Hematopoietic multipotent progenitor cell treated with erythropoietin and hydrocortisone succinate and interleukin-3 and kit ligand, for 4 days (in vitro differentiated cells): ENCODE measurements around the gene HOXB8.
A peak's percentile ranks its signal among the peaks of the same experiment; 100 is the strongest.

Source experiments
- DNase-seq: peaks from one replicate; pipeline ENCODE4 v3.0.0-alpha.2; 2015

The HOXB8 gene

DNA sequence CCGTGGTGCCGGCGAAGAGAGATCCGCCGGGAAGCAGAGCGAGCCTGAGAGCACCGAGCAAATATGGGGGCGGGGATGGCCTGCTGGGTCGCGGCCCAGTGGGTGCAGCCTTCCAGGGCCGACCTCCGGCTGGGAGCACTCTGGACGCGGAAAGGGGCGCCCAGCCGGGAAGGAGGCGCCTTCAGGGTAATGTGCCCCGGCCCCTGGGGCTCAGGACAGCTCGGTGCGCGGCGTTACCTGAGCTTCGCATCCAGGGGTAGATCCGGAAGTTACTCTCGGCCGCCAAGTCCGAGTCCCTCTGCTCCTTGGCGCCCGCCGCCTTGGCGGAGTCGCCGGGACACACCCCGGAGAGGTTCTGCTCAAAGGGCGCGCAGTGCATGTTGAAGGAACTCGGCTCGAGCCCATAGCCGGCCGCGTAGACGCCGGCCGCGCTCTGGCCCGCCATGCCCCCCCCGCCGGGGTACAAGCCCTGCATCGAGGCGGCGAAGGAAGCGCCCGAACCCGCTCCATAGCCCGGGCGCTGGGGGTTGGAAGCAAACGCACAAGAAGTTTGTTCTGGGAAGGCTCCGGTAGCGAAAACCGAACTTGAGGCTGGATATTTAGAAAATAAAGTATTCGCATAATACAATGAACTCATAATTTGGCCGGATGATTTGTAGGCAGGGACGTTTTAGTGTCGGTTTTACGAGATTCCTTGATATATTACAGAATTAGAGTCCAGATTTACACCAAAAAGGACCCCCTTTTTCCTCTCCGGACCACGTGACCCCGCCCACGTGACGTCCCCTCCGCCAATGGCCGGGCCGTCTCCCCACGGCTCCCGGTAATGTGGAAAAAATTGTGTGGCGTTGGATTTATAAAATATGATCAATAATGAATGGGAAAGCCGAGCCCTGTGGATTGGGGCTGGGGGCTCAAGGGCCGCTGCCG lies 4.5 kb downstream of the HOXB8 start, which contains the start of gene HOXB7:
Gene HOXB7 (minus strand): TSS at position 736 of the 930 bp plus-strand sequence. CDS start 99 bp downstream, at position 637.
- peak; percentile 64 for DNase-seq

DNA sequence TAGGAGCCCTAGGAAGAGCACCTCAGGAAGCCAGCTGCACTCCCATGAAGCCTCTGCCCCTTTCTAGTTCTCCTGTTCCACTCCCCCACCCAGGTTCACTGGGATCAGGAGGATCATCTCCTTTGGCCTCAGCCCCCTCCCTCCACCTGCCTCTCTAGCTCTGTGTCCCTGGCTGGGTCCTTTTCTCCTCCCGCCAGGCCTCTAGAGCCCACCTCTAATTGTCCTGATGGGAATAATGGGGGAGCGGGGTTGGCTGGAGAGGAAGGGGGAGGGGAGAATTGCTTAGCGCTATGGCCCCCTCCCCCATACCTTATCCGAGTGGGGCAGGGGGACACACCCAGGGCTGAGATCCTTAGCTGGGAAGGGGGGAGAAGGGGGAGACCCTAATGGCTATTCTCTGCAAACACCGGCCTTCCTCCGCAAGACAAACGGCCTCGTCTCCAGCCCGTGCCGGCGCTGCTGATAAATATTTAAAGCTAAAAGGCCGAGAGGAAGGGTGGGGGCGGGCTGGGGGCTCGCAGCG lies 5.3 kb downstream of the HOXB8 start:
- DNase-seq = no peak

DNA sequence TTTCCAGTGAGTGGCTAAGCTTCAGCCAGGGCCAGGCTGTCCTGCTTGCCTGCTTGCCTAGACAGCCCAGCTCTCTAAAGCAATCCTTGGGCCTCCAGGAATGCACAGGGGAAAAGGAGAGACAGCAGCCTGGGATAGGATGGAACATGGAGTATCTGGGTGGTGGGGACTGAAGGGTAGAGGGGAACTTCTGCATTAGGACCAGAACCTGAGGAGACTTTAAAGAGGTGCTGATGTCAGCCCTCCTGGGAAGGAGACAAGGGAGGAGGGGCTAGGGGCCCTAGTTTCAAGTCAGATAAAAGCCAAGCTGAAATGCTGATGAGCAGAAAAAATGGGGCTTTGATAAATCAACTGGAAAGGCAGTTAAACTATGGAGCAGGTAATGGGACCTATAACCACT lies 6.1 kb downstream of the HOXB8 start:
- no peak for DNase-seq

DNA sequence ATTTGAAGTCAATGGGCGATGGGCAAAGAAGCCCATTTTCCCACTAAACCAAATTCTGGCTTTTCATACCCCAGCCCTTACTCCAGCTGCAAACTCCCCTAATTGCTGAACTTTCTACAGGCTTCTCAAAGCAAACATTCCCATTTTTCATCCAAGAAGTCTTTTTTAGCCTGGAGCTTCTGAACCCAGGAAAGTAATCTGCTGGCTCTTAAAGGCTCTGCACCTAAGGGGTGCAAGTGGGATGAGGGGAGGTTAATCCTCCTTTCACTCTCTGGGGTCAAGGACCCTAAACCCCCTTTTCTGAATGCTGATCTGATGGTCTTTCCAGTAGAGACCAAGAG lies 6.6 kb downstream of the HOXB8 start:
- no peak for DNase-seq

DNA sequence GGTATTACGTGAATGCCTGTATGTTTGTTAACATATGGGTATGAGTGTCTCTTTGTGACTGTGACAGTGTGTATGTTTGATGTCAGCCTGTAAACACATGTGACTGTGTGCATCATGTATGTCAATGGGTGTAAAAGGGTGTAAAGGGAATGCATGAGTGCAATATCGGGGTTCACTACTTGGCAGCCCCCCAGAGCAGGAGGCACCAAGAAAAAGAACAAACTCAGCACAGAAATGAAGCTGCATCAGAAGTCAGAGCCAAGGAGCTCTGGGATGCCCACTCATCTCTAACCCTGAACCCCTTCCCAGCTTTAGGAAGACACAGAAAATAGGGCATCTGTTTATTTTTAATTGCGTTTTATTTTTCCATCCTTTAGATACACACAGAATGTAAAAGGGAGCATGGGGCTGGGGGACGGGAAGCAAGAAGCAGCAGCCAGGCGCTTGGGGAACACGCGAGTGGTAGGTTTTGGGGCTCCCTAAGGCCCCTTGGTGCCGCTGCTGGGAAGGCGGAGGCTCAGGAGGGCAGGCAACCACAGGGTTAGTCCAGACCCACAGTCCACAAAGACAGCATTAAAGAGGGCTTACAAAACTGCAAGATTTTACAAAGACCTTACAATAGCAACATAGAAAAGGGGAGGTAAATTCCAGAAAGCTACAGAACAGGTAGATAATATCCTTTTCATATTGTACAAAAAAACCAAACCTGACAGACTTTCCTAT lies 8.0 kb downstream of the HOXB8 start:
- DNase-seq = no peak

DNA sequence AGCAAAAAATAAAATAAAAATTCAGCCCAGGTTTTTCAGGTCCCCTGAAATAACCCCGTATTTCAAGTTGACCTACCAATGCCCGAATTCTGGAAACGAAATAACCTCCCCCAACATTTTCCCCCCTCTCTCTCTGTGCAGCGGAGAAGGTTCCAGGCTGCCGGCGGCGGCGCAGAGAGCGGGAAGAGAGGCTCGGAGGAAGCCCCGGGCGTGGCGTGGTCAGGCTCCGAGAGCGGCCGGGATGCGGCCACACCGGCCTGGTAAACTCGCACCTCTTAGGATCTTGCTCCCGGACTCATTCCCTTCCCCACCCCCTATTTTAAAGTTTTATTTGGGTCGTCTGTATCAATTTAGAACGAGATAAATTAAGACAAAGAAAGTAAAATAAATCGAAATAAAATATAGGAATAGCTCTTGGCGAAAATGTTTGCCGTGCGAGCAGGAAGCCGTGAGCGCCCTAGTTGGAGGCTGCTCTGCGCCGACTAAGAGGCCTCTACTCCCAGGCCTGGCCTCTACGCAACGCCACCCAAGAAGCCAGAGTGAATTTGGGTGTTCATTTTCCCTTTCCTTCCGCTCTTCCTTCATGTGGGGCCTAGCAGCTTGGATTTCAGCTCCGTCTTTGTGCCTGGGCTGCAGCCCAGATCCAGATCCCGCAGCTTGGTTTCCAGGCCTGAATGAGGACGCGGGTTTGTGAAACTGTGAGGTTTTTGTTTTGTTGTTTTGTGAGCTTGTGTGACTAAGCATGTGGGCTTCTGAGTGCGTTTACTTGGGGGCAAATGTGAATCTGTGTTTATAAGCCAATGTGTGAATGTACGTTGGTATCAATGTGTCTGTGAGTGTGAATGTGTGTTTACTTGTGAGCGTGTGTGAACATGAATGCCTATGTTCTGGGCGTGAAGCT lies 8.9 kb downstream of the HOXB8 start:
- no peak for DNase-seq

DNA sequence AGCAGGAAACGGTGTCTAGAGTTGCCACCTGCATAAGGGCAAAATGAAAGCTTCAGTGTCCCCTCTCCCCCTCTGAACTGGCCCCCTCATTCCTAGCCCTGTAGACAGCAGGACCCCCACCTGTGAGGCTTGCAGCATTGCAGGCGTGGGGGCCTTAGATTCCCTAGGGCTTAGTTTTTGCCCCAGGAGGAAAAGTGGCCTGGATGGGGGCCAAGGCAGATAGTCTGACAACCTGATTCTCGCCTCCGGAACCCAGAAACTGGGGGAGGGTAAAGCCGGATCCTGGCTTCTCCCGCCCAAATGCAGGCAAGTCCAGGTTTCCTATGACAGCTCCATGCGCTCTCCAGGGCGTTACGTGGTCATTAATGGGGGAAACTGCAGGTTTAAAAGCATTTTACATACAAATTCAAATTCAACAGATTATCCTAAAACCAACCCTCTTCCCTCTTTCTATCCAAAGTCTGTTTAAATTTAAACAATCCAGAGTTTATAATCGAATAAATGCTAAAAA lies 9.6 kb downstream of the HOXB8 start:
- no peak for DNase-seq

DNA sequence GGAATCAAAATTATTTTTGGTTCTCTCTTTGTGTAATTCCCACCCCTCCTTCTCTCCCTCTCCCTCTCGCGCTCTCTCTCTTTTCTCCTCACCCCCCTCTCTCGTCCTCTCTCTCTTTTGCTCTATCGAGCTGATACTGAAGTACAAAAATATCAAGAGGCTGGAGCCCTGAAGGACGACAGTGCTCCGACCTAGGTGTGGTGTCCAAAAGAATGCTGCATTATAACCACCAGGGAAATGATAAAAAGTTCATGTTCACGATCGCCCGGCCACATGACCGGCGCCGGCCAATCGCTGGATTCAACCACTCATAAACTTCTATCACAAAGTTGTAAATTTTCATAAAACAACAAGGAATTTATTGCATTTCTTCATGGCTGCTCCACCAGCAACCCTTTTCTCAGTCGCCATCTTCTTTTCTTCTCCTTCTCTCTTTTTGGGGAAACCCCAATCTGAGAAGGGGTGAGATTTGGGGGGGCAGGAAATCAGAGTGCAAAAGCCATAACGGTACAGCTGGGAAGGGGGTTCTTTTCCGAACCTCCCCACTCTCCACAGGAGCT lies 10.2 kb downstream of the HOXB8 start, which contains the start of gene HOXB6:
Gene HOXB6 (minus strand): TSS at position 217 of the 560 bp plus-strand sequence. CDS start 6,836 bp downstream, outside the sequence.
- DNase-seq = no peak

DNA sequence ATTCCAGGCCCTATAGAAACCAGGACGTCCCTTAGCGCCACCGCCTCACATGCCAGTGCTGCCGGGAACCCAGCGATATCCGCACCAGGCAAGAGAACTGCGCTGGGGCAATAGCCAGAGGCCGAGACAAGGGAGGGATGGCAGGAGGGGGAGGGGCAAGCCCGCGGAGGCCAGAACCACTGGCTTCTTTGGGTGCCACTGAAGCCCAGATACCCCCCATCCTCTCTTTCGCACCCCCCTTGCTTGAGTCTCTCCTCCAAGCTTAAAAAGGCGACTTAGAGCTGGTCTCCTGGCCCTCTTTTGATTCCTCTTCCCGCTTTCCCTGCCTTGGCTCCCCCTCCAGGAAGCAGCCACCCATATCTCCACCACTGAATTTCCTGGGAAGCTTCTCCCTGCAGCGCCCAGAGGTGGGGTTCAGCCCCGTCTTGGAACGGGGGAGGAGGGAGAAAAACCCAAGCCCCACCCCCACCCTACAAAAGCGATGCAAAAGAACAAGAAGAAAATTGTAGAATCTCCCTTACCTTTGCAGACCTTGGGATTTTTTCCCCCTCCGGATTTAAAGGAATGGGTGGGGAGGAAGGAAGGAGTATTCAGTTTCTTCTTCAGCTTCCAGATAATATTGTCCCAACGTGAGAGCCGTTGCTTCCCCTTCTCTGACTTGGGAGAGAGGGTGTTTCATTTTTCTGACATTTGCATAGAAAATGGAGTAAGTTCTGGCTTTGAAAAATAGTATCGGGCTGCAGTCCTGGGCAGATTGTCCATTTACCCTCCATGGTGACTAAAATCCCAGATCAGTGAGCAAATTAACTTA lies 10.9 kb downstream of the HOXB8 start:
- no peak for DNase-seq

DNA sequence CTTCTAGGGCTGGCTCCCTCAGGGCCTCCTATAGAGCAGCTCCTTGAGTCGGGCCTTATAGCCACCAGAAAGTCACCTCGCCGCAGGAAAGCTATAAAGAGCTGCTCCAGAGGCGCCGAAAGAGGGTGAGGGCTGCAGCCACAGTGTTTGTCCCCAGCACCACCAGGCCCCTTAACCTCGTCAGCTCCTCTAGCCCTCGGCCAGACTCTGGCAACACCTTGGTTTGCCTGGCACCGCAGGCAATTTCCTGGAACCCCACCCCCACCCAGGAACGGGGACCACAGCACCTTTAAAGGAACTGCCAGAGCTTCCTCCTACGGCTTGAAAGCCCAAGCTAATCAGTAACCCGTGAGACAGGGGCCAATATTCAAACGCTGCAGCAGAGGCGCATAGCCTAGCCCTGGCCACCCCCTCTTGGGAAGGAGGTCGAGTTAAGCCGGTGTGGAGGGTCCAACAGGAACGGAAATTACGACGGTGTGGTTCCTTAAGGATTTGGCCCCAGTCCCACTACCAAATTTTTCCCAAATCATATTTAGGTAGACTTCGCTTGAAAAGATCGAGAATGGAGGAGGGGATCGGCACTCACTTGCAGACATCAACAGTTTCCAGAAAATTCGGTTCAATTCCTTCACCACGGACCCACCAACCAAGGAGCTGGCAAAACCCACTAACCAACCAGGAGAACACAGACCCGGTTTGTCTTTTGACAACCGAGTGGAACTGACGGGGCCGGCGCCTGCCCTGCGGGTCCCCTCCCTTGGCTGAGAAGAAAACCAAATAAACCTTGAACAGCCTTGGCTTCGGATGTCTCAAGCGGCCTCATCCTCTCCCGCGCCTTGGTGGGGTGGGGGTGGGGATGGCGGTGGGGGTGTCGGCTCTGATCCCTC lies 13.3 kb downstream of the HOXB8 start:
- DNase-seq = no peak

DNA sequence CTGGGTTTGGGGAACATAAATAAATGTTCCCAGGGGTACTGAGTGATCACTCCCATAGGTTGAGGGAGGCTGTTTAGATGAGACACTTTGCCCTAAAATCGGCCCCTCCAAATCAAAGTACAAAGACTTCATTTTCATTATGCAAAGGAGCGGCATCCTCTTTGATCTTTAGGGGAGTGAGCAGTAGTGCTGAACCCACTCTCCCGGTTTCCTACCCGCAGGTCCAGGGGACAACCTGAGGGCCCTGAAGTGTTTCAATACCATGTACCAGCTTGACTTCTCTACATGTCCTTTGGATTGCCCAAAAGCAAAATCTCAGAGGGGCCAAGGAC lies 13.9 kb downstream of the HOXB8 start:
- no peak for DNase-seq

DNA sequence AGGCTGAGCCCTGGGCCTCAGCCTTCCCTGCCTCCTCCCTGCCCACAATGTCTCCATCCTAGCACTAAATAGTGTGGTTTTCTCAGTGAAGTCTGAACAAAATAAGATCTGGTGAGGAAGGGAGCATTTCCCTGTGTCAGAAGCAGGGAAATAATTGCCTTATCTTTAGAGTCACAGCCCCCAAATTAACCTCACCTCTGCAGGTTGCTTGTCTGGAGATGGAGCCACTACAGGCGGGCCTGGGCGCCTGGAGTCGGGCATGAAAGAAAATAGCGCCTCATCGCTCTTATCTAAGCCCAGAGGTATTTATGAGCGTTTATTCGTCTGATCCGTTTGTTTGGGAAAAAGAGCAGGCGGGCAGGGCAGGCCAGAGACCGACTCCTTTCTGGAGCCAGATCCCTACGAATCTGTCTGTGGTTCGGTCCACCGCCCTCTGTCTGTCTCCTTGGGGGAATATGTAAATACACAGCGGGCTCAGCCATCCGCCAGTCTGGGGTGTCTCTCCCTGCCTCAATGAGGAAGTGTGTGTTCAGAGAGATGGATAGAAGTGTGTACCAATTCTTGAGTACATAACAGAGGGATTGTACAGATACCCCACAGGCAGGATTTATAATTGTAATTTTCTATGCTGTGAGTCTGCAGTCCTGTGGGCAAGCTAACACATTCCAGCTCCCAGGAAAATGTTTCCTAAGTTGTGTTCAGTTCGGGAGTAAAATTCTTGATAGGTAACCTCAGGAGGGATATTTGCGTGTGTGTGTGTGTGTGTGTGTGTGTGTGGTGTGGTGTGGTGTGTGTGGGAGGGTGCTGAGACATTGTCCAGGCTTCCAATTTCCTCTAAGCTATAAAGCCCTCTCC lies 14.6 kb downstream of the HOXB8 start:
- DNase-seq = no peak

DNA sequence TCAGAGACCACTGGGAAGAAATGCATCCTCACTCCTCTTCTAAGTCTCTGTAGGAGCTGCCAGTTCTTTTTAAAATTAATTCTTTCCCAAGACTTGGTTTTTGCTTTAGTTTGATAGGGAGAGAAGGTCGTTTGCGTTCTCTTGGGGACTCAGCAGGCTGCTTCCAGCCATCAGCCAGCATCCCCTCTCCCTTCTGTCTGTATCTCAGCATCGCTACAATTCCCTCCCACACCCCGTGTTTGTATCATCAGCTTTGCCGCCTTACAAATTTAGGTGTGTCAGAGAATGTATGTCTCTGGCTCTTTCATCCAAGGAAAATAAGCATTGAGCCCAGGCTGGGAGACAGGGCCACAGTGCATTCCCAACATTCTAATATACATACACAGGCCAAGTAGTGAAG lies 15.7 kb downstream of the HOXB8 start:
- no peak for DNase-seq

DNA sequence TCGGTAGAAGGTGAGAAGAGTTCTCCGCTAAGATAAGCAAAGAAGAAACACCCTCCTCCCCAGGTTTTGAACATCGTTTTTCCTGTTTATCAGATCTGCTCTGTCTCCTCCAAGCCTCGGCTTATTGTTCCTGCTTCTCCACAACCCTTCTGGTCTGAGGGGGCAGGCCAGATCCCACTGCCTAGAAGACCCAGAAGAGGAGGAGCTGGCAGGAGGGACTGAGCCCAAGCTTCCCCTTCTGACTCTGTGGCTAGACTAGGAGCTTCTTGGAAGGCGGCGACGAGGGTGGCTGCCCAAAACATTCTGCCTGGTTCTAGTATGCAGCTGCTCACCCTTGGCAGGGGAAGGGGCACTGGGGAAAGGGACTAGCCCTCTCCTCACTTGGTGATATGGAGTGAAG lies 16.4 kb downstream of the HOXB8 start:
- no peak for DNase-seq

DNA sequence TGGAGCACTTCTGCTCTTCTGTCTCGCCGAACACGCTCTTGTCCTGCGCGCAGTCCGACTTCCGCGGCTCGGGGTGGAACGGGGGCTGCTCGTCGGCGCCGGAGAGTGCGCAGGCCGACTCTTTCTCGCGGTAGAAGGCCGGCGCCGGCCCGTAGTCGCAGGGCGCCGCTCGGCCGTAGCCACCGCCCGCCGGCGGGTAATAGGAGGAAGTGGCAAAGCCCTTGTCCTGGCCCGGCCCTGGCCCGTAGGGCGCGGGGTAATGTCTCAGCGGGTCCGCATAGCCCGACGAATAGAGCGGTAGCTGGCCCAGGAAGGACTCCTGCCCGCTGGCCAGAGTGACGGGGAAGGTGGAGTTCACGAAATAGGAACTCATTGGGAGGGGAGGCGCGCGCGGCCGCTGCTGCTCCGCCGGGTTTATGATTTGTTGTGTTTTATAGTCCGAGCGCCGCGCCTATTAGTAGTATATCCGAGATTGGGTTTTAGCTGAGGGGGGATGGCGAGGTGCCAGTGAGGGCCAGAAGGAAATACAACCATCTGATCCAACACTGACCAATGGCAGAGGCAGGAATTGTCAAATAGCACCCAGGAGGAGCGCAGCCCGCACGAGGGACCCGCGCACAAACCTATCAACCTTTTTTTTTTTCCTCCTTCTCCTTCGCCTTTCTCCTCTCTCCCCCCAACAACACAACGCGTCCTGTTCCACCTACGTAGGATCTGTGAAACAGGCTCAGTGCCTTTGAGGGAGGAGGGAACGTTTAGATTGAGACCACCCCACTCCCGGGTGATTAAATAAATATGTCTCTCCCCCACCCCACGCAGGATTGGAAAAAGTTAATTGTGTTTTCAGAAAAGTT lies 17.1 kb downstream of the HOXB8 start:
- DNase-seq = peak; percentile 75

DNA sequence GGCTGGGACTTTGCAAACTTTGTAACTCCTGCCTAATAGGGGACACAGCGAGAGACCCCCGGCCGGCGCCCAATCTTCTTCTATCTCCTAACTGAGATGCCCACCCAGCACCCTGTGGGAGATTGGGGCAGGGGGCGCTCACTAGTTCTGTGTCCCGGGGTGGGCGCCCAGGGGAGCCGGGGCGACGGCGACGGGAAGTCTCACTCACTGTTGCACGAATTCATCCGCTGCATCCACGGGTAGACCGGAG lies 17.6 kb downstream of the HOXB8 start:
- DNase-seq = no peak

DNA sequence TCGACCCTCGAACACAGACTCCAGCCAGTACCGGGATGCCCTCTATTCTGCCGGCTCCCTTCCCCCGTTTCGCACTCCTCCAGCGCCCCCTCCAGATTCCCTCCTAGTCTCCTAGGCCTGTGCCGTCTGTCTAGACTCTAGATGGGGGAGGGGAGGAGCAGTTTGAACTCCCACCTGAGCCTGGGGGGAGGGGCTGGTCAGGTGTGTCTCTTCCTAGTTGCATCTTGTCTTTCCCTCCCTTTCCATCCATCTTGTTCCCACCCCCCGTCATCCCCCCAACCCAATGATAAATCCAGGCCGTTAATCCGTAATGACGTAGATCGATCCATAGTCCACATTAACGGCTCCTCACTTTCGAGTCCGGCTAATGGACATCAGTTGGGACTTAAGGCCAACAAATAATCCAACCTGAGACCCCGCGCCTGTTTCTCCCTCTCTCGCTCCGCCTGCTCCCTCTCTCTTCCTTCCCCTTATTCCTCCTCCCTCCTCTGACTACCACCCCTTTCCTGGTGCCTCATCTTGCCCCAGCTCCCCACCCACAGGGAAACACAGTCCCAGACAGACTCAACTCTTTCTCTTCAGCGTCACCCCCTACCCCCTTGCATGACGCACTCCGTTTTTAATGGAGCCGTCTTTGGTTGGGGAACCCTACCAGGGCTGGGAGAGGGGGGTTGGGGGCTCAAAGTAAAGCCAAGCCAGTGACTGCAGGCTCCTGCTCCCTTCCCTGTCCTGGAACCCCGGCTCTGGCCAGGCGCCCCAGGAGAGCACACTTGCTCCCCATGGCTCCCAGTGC lies 18.2 kb downstream of the HOXB8 start:
- no peak for DNase-seq
